PC-3 (cell line): ENCODE measurements around the gene SPIRE1.

Experiments
- EZH2 ChIP-seq: fragments of 300-600 bp; sonication (generic); IDR thresholded peaks from one replicate; pipeline ENCODE4 v1.6.1; 2017; ENCODE audit warnings: antibody characterized with exemption, mild to moderate bottlenecking, low read length; ENCODE audit not compliant: unreplicated experiment
- TF ChIP-seq, protein P1 (sequence below): fragments of 300-600 bp; sonication (generic); conservative IDR thresholded peaks from 2 replicates; pipeline ENCODE4 v1.5.1; 2017; ENCODE audit warnings: antibody characterized with exemption, low read depth, mild to moderate bottlenecking, low read length

DNA sequence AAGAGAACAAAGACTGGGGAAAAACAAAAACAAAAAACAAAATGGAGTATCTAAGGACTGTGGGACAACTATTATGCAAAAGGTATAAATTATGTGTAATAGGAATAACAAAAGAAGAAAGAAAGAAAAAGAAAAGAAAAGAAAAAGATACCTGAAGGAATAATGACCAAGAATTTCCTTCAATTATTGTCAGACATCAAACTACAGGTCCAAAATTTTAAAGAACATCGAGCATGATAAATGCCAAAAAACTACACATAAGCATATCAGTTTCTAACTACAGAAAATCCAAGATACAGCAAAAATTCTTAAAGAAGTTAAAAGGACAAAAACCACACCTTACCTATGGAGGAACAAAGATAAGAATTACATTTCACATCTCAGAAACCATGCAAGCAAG is 93.0 kb downstream of the SPIRE1 start:
- TF ChIP-seq, protein P1, sequence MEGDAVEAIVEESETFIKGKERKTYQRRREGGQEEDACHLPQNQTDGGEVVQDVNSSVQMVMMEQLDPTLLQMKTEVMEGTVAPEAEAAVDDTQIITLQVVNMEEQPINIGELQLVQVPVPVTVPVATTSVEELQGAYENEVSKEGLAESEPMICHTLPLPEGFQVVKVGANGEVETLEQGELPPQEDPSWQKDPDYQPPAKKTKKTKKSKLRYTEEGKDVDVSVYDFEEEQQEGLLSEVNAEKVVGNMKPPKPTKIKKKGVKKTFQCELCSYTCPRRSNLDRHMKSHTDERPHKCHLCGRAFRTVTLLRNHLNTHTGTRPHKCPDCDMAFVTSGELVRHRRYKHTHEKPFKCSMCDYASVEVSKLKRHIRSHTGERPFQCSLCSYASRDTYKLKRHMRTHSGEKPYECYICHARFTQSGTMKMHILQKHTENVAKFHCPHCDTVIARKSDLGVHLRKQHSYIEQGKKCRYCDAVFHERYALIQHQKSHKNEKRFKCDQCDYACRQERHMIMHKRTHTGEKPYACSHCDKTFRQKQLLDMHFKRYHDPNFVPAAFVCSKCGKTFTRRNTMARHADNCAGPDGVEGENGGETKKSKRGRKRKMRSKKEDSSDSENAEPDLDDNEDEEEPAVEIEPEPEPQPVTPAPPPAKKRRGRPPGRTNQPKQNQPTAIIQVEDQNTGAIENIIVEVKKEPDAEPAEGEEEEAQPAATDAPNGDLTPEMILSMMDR = no peak
- TF ChIP-seq EZH2 = no peak
